K562 (cell line): ENCODE data around the gene ABI3BP.

Experiments
- BRD9 ChIP-seq: fragments of 450-650 bp; IDR thresholded peaks from 2 replicates; pipeline ENCODE4 v1.6.1; 2018; ENCODE audit warnings: low read depth; ENCODE audit not compliant: partially characterized antibody
- EP300 ChIP-seq: IDR thresholded peaks from 2 replicates; pipeline ENCODE4 v1.6.1; 2012; ENCODE audit warnings: low read length, improper control_type of control experiment
- KDM4B ChIP-seq, 2 experiments: fragments of 450-650 bp in 1 of 2; sonication (generic) in 1 of 2; IDR thresholded peaks; 2 replicates each; pipeline ENCODE4 v1.6.1; 2016 to 2017; ENCODE audit warnings: borderline replicate concordance in 2 of 2, antibody characterized with exemption in 1 of 2, low read depth in 1 of 2, mild to moderate bottlenecking in 1 of 2
- KLF16 ChIP-seq: IDR thresholded peaks from 2 replicates; pipeline ENCODE4 v1.6.1; 2016; ENCODE audit warnings: antibody characterized with exemption
- TF ChIP-seq, protein P1 (sequence below), 3 experiments: IDR thresholded peaks in 2 of 3; conservative IDR thresholded peaks in 1 of 3; 2 replicates each; pipeline ENCODE4 v1.5.1; 2011 to 2012; ENCODE audit warnings: low read length in 3 of 3, mild to moderate bottlenecking in 3 of 3, control low read depth in 2 of 3, improper control_type of control experiment in 1 of 3, inconsistent platforms in 1 of 3, low read depth in 1 of 3, mixed read lengths in 1 of 3, moderate library complexity in 1 of 3; ENCODE audit not compliant: insufficient read depth in 2 of 3
- TF ChIP-seq, protein P2 (sequence below): fragments of 250-450 bp; sonication (Bioruptor Pico); IDR thresholded peaks from 2 replicates; pipeline ENCODE4 v1.8.0; 2021; ENCODE audit warnings: borderline replicate concordance, mild to moderate bottlenecking, moderate library complexity; ENCODE audit not compliant: poor library complexity, severe bottlenecking

DNA sequence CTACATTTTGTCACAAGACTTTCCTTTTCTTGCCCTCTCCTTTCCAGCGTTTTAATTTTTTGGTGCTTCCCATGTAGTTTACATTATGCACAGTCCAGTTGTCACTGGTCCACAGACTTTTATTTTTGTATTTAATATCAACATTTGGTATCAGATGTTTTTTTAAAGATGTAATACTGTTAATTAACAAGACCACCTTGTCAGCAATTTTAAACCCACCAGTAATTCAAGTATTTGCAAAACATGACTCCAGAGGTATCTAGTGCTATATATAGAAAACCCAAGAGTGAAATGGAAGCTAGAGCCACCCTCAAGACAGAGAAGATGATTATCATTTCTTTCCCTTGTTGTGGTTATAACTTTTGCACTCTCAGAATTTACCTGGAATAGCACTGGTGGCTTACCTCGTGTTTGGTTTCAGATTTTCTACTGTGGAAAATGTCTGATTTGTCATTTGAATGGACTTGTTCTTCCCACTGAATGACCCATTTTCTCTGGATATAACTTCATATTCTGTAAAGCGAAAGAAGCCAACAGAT is 227.7 kb downstream of the ABI3BP start:
- TF ChIP-seq EP300 (no peak), KDM4B (IDR thresholded peaks at IDR 0.05; ENCODE audit: borderline replicate concordance in 2 of 2, low read depth in 1 of 2) (no peak), BRD9 (no peak), KLF16 (no peak)
- TF ChIP-seq, protein P1, sequence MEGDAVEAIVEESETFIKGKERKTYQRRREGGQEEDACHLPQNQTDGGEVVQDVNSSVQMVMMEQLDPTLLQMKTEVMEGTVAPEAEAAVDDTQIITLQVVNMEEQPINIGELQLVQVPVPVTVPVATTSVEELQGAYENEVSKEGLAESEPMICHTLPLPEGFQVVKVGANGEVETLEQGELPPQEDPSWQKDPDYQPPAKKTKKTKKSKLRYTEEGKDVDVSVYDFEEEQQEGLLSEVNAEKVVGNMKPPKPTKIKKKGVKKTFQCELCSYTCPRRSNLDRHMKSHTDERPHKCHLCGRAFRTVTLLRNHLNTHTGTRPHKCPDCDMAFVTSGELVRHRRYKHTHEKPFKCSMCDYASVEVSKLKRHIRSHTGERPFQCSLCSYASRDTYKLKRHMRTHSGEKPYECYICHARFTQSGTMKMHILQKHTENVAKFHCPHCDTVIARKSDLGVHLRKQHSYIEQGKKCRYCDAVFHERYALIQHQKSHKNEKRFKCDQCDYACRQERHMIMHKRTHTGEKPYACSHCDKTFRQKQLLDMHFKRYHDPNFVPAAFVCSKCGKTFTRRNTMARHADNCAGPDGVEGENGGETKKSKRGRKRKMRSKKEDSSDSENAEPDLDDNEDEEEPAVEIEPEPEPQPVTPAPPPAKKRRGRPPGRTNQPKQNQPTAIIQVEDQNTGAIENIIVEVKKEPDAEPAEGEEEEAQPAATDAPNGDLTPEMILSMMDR (IDR thresholded peaks at IDR 0.05 in 2 of 3, conservative IDR thresholded peaks at IDR 0.05 in 1 of 3; ENCODE audit: insufficient read depth in 2 of 3, low read depth in 1 of 3, low read length in 3 of 3): no peak
- TF ChIP-seq, protein P2, sequence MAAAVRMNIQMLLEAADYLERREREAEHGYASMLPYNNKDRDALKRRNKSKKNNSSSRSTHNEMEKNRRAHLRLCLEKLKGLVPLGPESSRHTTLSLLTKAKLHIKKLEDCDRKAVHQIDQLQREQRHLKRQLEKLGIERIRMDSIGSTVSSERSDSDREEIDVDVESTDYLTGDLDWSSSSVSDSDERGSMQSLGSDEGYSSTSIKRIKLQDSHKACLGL (CRISPR knock-in tag): no peak
